ENCODE results near the gene PTPN18.
A peak's percentile ranks its signal among the peaks of the same experiment; 100 is the strongest.
"Not testable (repeated sequence)": the region's sequence is repeated elsewhere in the genome, so short reads cannot be mapped to it uniquely, and the experiment has no call there.

The PTPN18 gene

DNA sequence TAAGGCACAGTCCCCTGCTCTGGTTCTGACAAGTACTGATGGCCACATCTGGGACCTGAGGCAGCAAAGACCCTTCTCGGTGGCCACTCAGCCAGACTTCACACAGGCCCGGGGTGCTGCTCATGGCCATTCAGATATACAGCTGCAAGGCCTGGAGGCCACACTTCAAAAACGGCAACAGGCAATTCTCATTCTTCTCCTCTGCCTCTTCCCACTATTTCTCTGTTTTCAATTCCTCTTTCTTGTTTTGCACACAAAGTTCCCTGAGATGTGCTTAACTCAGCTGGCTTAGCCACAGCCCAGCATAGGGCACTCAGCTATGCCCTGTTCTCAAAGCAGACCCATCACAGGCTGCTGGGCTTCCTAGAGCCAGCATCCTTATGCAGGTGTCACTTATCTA is 29.9 kb downstream of the PTPN18 start:
- no peak for DNase-seq

GRCh38 chr2:130387071-130387400 is 31.2 kb downstream of the PTPN18 start:
- no peak for DNase-seq

DNA sequence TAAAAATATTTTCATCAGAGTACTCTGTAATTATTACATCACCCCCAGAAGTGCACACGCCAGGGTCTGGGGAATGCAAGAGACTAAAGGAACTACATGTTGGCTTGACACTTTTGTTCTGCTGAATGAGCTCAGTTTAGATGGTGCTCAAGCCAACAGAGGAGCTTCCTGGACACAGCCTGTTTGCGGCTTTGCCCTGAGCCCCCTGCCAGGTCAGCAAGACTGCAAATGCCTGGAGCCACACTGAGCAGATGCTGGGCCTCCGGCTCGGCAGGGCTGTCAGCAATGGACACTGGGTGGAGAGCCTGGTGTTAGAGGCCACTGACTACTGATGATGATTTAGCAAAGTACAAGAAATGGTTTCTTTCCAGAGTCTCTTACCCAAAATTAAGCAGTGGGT is 31.9 kb downstream of the PTPN18 start:
- no peak for DNase-seq

DNA sequence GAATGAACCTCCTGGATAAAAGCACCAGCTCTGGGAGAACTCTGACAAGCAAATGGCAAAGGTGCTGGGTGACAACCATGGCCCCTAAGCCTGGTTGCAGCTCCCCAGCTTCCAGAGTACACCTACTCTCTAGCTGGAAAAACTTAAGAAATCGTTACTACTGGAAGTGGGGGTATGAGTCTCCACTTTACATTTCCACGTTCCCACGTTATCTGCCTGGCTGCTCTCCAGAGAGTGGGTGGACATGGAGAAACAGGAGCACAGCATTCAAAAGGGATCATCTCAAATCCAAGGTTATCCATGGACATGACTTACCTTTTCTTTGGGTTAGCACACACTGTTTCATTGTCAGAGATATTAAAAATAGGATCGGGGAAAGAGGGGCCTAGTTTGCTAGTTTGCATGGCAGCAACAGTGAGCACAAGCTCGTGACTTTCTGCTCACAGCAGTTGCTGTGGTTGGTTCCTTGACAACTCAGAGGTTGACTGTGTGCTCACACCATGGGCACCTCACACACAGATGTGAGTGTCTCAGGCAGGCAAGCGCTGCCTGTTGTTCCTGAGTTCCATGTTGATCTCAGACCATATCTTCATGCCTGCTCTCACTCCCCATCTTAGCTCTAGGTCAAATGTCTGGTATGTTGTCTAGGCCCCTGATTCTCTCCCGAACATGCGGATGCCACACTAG is 32.5 kb downstream of the PTPN18 start:
- no peak for DNase-seq

DNA sequence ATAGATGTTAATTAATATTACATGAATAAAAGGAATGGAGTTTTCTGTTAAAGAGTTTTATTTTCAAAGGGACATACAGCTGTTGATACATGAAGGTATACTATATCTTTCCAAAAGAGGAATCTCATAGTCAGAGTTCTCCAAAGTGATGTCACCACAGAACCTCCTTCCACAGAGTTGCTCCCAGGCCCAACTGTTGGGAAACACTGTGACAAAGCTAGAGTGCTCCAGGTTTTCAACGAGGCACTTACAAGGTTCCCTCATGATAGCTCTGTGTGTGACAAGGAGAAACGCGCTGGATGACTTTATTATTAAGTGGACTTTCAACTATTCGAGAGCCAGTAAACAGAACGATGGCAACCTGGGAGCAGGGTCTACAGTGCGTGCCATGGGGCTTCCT is 33.5 kb downstream of the PTPN18 start:
- no peak for DNase-seq

GRCh38 chr2:130389783-130390182 is 33.9 kb downstream of the PTPN18 start:
- DNase-seq = no peak

DNA sequence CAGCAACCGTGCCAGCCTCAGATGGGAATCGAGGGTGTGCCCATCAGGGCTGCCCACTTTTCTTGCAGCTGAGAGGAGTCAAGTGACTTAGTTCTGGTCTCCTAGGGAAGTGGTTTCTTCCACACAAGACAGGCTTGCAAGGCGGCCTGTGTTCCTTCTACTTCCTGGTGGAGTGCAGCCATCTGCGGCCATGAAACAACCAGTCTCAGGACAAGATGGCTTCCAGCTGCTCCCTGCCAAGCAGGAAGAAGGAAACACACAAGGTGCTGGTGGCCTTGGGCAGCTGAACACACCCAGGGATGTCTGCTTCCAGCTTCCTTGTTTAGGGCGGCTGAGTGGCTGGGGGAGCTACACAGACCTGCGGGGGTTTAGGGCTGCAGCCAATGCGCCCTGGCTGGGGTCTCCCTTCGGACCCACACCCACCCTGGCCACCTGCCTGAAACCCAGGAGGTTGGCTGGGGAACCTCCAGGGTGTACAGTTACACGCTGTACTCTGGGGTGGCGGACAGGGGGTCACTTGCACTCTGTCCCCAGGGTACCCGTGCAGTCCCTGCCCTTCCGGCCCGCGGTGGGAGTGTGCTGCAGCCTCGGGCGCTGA is 34.7 kb downstream of the PTPN18 start:
- DNase-seq = no peak

- peak; percentile 57 for DNase-seq
Observed at GRCh38 chr2:130391058-130391871, 35.4 kb downstream of the PTPN18 start.

- no peak for DNase-seq
Observed at GRCh38 chr2:130391872-130392670, 36.2 kb downstream of the PTPN18 start.

- DNase-seq = no peak
Observed at GRCh38 chr2:130393318-130393910, 37.6 kb downstream of the PTPN18 start.

- not testable (repeated sequence) for DNase-seq
Observed at GRCh38 chr2:130406280-130406679, 50.4 kb downstream of the PTPN18 start.

DNA sequence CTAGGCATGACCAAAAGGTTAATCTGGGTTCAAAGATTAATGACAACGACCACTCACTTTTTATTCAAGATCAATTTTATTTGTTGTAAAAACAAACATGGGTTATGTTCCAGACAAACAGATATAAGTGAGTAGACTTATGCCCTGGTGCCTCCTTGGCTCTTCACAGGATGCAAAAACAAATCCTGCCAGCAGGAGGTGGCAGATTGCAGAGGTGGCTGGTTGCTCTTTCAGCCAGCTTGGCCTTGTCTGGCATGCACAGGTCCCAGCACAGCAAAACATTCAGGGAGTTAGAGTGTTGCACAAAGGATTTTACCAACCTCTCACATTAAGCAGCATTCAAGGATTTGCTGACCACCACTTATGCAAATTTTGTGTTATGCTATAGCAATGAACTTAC is 60.8 kb downstream of the PTPN18 start:
- DNase-seq = peak; percentile 9

DNA sequence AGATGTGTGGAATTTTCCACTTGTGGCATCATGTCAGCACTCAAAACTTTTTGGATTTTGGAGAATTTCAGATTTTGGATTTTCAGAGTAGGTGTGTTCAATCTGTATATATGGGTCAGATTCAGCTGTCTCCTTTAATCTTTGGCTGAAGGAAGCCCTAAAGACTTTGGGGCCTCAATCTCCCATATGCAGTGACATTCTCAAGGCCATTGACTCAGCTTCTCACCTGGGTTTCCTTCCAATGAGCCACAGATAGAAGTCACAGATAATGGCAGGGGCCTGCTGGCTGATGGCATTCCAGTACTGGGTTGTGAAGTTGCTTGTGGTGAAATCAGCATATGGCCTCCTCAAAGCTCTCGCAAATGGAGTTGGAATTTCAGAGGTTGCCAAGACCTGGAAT is 63.0 kb downstream of the PTPN18 start:
- DNase-seq = not testable (repeated sequence)

Measured in CD4-positive, alpha-beta T cell treated with Interferon gamma for 1 hour (primary cell).